ENCODE measurements around the gene RTN4. TPM values are rescaled to one million over a fixed set of nuclear protein-coding genes. Genes with fewer than 3 reads are reported as not detected.

RTN4 gene
- total RNA-seq, 1 experiment from 2014 or later, result 342 TPM

DNA sequence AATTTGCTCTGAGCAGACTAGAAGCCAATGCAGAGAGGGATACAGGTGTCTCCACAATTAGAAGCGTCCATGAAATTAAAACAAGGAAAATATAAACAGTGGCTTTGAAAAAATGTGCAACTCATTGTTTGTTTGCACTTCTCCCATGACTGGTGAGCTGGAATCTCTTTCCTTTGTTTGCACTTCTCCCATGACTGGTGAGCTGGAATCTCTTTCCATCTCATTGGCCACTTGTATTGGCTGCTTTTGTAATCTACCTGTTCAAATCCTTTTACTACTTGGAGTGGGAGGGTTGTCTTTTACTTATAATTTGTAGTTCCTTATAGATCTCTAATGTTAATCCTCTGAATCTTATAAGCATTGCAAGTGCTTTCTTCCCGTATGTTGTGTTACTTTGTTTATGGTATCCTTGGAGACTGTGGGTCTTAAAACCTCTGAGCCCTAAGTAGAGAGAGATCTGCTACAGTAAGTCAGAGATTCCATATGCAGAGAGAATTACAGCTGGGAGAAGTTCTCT, 94.1 kb downstream of the RTN4 start:
- Histone ChIP-seq H3K36me3 (ENCODE audit: low read depth) (no peaks in the 10 kb centered on the region), H3F3A (ENCODE audit: insufficient read depth, low read depth) (peaks cover 35% of the 10 kb centered on the region), H3K27me3 (ENCODE audit: insufficient read depth, low read depth) (no peaks in the 10 kb centered on the region), H3K9me2 (ENCODE audit: insufficient read depth) (no peaks in the 10 kb centered on the region), H3K4me2 (peak overlapping the region; percentile 3), H3K79me2 (ENCODE audit: low read depth) (no peaks in the 10 kb centered on the region), H3K9me3 (ENCODE audit: insufficient read depth, low read depth) (no peaks in the 10 kb centered on the region), H3K4me3 (no peak overlapping the region), H3K4me1 (replicated peaks; ENCODE audit: insufficient read depth) (peaks cover 39% of the 10 kb centered on the region), H3K27ac (peak overlapping the region; percentile 47), H4K20me1 (ENCODE audit: insufficient read depth) (no peaks in the 10 kb centered on the region), H2AFZ (no peak overlapping the region)
- CTCF ChIA-PET, result no interaction called here
- BruUV-seq (replicated peaks), result TSS peak; percentile 54
- peak in 1 of 2 experiments; percentile 75 for DNase-seq
- TF ChIP-seq EZH2 (IDR thresholded peaks at IDR 0.05; ENCODE audit: low read depth), result no peak
- TF ChIP-seq, protein P1, sequence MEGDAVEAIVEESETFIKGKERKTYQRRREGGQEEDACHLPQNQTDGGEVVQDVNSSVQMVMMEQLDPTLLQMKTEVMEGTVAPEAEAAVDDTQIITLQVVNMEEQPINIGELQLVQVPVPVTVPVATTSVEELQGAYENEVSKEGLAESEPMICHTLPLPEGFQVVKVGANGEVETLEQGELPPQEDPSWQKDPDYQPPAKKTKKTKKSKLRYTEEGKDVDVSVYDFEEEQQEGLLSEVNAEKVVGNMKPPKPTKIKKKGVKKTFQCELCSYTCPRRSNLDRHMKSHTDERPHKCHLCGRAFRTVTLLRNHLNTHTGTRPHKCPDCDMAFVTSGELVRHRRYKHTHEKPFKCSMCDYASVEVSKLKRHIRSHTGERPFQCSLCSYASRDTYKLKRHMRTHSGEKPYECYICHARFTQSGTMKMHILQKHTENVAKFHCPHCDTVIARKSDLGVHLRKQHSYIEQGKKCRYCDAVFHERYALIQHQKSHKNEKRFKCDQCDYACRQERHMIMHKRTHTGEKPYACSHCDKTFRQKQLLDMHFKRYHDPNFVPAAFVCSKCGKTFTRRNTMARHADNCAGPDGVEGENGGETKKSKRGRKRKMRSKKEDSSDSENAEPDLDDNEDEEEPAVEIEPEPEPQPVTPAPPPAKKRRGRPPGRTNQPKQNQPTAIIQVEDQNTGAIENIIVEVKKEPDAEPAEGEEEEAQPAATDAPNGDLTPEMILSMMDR (conservative IDR thresholded peaks at IDR 0.05), result no peak
- intact Hi-C loops (cut with micrococcal nuclease; ENCODE audit: unreplicated experiment), result no loop called here
- POLR2A ChIA-PET (ENCODE audit: unreplicated experiment), result no interaction called here

DNA sequence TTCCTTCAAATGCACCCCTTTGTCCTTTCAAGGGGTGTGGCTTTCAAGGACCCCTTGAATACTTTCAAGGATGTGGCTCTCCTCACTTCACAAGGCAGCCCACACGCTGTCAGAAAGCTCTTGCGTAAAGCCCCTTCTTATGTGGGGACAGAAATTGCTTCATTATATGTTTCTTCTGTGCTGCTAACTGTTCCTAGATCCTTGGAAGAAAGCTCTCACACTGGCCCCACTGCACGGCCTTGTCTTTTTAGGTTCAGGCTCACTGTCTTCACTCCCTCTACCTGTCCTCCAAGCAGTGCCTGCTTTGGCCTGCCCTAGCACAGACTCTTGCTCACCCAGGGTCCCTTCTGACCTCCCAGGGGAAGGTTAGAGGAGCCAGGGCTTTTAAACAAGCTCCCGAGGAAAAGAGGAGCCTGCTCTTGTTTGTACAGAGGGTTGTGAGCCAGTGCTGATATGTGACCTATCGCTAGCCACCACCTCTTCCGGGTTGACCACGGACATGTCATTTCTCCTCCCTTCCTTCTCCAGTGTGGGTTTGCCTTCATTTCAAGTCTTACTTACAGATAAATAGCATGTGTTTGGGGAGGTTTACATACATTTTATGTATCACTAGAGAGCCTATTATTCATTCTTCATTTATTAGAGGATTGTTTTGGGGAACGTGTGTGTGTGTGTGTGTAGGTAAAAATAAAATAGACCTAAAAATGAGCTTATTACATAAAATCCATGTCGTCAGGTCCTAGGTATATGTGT, 94.7 kb downstream of the RTN4 start:
- Histone ChIP-seq H3K9me2 (ENCODE audit: insufficient read depth) (no peaks in the 10 kb centered on the region), H3F3A (ENCODE audit: insufficient read depth, low read depth) (peaks cover 31% of the 10 kb centered on the region), H3K4me3 (no peak overlapping the region), H4K20me1 (ENCODE audit: insufficient read depth) (no peaks in the 10 kb centered on the region), H3K4me1 (replicated peaks; ENCODE audit: insufficient read depth) (peaks cover 39% of the 10 kb centered on the region), H2AFZ (no peak overlapping the region), H3K79me2 (ENCODE audit: low read depth) (no peaks in the 10 kb centered on the region), H3K36me3 (ENCODE audit: low read depth) (no peaks in the 10 kb centered on the region), H3K27me3 (ENCODE audit: insufficient read depth, low read depth) (no peaks in the 10 kb centered on the region), H3K4me2 (0 out of 2 replicates have a peak overlapping the region, but pooled peaks have one; percentile 3), H3K27ac (peak overlapping the region; percentile 47), H3K9me3 (ENCODE audit: insufficient read depth, low read depth) (no peaks in the 10 kb centered on the region)
- intact Hi-C loops (cut with micrococcal nuclease; ENCODE audit: unreplicated experiment), result no loop called here
- TF ChIP-seq, protein P1 (conservative IDR thresholded peaks at IDR 0.05), result no peak
- no peak for TF ChIP-seq EZH2 (IDR thresholded peaks at IDR 0.05; ENCODE audit: low read depth)
- BruUV-seq (replicated peaks), result no TSS peak
- CTCF ChIA-PET, result no interaction called here
- no peak for DNase-seq
- POLR2A ChIA-PET (ENCODE audit: unreplicated experiment), result no interaction called here

DNA sequence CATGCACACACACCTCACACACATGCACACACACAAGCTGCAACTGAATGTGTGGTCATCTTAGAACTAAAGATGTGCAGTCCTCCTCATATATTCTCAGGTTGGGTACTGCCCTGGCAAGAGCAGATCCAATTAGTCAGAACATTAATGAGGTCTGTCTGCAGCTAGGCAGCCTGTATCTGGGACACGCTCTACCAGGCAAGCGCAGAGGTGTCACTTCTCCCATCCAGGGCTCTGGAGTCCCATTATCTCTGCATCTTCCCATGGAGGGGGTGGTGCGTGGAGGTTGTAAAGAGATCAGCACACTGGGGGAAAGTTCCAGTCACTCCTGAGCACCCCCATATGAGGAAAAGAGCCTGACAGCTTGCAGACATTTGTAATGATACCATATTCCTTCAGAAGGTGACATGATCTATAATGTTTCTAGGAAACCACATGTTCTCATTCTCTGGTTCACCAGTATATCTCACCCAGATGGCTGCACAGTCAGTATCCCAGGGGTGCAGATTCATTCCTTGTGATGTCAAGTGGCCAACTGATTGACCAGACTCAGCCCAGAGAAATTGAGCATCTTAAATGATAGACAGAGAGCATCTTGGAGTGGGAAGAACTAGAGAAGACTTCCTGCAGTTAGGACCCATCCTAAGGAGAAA, 95.4 kb downstream of the RTN4 start:
- no peak overlapping the region for H3K4me3 ChIP-seq
- peaks cover 39% of the 10 kb centered on the region for H3K4me1 ChIP-seq (replicated peaks; ENCODE audit: insufficient read depth)
- H3K27ac ChIP-seq, result no peak overlapping the region
- H3K4me2 ChIP-seq, result no peak overlapping the region
- no peak overlapping the region for H2AFZ ChIP-seq
- no peaks in the 10 kb centered on the region for H3K9me3 ChIP-seq (ENCODE audit: insufficient read depth, low read depth)
- H3K27me3 ChIP-seq (ENCODE audit: insufficient read depth, low read depth), result no peaks in the 10 kb centered on the region
- H3K36me3 ChIP-seq (ENCODE audit: low read depth), result no peaks in the 10 kb centered on the region
- ChIA-PET POLR2A (ENCODE audit: unreplicated experiment) (no interaction called here), CTCF (no interaction called here)
- peaks cover 30% of the 10 kb centered on the region for H3F3A ChIP-seq (ENCODE audit: insufficient read depth, low read depth)
- no peaks in the 10 kb centered on the region for H3K9me2 ChIP-seq (ENCODE audit: insufficient read depth)
- no TSS peak for BruUV-seq (replicated peaks)
- no peak for DNase-seq
- no peak for TF ChIP-seq EZH2 (IDR thresholded peaks at IDR 0.05; ENCODE audit: low read depth)
- TF ChIP-seq, protein P1 (conservative IDR thresholded peaks at IDR 0.05), result no peak
- intact Hi-C loops (cut with micrococcal nuclease; ENCODE audit: unreplicated experiment), result no loop called here
- no peaks in the 10 kb centered on the region for H3K79me2 ChIP-seq (ENCODE audit: low read depth)
- H4K20me1 ChIP-seq (ENCODE audit: insufficient read depth), result no peaks in the 10 kb centered on the region

Data from PC-9 (cell line).